Inferior parietal cortex (tissue), 1 donor: ENCODE results near the gene SPATS2.
"Not testable (repeated sequence)": the region's sequence is repeated elsewhere in the genome, so short reads cannot be mapped to it uniquely, and the experiment has no call there.

Source experiments
- DNase-seq: peaks from one replicate; pipeline ENCODE4 v3.0.0-alpha.2; 2016; ENCODE audit errors: extremely low spot score

Gene SPATS2

DNA sequence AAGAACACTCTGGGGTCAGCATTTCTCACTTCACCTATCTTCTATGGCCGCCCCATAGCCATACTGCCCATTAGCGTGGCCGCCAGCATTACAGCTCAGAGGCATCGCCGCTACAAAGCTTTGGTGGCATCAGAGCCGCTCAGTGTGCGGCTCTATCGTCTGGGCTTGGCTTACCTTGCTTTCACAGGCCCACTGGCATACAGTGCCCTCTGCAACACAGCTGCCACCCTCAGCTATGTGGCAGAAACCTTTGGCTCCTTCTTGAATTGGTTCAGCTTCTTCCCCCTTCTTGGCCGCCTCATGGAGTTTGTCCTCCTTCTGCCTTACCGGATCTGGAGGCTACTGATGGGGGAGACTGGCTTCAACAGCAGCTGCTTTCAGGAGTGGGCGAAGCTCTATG is 18.0 kb upstream of the SPATS2 start:
- no peak for DNase-seq

DNA sequence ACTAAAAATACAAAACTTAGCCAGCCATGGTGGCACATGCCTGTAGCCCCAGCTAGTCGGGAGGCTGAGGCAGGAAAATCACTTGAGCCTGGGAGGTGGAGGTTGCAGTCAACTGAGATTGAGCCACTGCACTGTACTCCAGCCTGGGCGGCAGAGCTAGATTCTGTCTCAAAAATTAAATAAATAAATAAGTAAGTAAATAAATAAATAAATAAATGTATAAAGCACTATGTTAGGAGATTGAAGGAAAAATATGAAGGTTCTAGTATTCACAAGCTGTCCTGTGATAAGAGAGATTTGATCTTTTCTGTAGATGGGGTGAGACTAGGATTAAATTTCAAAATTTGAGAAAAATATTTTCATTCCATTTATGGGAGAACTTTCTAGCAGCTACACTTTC is 14.9 kb upstream of the SPATS2 start:
- no peak for DNase-seq

DNA sequence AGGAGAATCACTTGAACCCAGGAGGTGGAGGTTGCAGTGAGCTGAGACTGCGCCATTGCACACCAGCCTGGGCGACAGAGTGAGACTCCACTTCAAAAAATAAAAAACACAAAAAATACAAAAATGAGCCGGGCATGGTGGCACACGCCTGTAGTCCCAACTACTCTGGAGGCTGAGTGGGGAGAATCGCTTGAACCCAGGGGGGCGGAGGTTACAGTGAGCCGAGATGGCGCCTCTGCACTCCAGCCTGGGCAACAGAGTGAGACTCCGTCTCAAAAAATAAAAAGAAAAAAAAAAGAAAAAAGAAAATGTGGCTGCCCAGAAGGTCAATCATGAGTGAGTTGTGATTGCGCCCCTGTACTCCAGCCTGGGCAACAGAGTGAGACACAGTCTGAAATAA is 11.3 kb upstream of the SPATS2 start:
- DNase-seq = no peak

DNA sequence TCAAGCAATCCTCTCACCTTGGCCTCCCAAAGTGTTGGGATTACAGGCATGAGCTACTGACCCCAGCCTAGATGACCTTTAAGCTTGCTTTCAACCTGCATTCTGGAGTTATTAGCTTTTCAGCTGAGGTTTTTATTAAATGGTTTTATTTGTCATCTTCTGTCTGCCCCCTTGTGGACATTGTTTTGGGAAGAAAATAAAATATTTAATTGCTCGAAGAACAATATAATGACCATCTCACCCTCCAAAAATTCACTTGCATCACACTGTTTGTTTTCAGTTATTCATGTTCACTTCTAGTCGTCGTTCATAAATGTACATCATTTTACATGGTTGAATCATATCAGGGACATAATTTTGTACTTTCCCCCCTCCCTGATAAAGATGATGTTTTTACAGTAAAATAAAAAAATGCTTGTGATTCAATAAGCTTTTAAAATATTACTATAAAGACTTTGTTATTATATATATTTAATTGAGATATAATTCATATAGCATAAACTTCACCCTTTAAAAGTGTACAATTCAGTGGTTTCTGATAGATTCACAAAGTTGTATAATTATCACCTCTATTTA is 10.1 kb upstream of the SPATS2 start:
- DNase-seq = peak; percentile 47

DNA sequence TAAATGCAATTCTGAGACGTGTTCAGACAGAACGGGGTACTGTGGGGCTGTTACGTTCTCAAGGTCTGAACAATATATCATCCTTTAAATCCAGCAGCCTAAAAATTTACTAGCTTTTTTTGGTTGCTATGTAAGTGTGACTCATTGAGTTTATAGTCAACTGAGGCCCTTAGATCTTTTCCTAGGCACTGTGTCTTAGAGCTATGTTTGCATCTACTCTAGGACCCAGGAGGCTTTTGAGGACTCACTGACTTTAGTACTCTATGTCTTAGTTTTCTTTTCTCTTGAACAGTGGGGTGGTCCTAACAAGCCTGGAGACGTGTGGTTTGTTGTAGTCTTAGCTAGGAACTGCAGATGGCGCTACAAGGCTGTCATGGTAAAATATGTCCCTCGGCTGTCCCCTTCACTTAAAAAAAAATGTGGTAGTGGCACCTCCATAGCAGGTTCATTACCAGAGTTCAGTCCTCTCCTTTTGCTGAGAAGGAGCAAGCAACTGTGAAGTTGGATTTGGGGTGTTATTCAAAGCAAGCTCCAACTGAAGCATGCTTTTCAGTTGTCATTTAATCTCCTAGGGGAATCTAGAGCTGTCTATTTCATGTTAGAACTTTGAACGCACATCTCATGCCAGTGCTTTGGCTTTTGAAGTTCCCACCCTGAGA is 8.7 kb upstream of the SPATS2 start:
- DNase-seq = peak; percentile 78

DNA sequence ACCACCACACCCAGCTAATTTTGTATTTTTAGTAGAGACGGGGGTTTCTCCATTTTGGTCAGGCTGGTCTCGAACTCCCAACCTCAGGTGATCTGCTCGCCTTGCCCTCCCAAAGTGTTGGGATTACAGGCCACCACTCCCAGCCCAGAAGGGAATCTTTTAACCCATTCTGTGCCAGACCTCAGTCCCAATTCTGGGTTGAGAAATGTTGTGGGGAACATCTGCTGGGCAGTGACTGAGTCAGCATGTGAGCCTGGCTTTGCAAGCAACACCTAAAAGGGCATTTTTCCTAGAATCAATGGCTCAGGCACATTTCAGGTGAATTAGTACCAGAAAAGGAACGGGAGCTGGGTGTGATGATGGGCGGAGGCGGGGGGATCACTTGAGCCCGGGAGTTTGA is 7.6 kb upstream of the SPATS2 start:
- DNase-seq = no peak

DNA sequence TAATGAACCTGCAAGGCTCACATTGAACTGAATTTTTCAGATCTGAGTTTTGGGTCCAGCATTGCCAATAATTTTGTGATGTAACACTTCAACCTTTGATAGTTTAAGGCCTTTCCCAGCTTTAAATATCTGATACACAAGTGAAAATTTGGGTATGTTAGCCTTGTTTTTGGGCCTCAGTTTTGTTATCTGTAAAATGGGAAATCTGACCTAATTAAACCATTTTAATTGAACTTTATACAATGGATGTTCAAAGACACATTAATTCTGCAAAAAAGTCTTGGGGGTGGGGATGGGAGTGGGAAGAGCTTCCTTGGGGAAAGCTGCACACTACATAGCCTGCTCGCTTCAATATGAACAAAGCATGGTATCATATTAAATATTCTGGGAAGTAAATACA is 5.2 kb upstream of the SPATS2 start:
- no peak for DNase-seq

DNA sequence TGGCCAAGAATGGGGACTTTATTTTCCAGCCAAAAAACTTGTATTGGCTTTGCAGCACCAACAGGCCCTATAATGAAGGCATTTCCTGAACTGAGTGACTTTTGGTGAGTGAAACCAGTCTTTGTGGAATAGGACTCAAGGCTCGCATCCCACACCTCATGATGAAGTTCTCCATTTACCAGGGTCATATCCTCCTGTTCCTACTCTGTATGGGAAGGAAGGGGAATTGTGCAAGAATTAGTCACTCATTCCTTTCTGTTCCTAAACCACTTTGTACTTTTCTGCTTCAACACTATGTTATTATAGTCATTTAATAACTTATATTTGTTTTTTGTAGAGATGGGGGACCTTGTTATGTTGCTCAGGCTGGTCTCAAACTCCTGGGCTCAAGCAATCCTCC is 2.3 kb upstream of the SPATS2 start:
- no peak for DNase-seq

DNA sequence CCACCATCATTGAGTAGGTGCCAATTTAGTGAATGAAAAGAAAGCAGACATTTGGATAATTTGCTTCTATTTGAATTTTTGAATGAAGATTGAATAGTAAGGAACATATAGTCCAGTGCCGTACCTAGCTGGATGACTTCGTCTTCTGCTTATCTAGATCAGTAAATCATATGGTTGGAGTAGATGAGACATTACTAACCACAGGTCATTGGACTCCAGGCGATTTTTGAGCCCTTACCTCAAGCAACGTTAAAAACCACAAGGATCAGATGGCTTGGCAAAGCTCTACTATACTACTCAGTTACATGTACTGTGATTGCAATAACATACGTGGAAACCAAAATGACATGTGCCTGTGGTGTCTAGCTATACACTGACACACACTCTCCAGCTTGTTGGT is 1.7 kb upstream of the SPATS2 start:
- no peak for DNase-seq

DNA sequence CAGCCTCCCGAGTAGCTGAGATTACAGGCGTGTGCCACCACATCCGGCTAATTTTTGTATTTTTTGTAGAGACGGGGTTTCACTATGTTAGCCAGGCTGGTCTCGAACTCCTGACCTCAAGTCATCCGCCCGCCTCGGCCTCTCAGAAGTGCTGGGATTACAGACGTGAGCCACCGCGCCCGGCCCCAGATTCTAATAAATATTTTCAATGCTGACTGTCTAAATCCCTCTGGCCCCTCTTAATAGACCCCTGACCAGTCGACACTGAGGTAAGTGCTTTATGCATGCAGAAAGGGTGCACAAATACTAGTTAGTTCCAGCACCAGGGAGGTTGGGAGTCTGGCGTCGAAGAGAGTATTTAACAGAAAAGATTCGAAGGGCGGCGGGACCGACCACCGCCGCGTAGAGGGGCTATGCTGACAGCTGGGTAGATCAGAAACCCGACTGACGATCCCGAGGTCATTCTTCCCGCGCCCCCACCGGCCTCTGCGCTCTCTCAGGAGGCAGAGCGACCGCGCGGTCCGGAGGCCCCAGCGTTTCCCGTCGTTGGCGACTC is 1.1 kb upstream of the SPATS2 start:
- DNase-seq = no peak

DNA sequence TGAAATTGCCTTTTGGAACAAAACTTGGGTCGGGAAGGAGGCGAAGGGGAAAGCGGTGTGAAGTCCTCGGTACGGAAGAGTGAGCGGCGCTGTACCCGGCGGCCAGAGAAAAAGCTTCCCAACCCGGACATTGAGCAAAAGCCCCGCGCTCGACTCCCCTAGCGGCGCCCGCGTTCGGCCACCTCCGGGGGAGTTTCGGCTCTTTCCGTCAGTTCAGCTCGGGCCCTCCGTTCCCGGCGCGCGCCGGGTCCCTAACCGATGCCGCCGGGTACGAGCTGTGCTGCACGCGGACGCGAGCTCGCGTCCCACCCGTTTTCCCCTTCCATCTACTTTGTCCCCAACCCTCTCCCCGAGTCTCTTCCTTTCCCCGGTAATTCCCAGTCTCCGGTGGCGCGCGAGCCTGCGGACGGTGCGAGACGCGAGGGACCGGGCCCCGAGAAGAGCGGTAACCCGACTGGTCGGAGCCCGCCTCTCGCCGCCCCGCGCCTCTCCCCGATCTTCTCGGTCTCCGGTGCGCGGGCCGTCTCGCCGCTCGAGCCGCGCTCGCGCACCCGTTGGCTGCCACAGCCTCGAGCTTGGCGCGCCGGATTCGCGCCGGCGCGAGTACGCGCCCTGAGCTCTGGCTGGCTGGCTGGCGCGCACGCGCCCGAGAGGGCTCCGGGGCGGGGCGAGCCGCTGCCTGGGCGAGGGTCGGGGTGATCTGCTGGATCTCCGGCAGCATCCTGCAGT is 446 bp upstream of the SPATS2 start:
- peak; percentile 84 for DNase-seq

DNA sequence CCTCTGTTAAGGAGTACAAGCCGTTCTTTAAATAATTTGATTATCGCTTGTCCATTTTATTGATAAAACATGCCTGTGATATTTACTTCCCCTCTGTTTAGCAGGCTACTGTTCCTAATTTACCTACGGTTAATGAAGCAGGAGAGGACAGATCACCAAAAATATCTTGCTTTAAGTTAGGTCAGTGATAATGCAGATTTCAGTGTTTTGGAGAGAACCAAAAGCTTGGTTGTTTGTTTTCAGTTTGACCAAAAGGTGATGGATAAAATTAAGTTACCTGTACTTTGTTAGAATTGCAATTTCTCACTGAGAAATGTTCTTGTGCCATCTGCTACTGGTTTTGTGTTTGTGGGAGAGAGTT is 958 bp downstream of the SPATS2 start:
- DNase-seq = peak; percentile 27

DNA sequence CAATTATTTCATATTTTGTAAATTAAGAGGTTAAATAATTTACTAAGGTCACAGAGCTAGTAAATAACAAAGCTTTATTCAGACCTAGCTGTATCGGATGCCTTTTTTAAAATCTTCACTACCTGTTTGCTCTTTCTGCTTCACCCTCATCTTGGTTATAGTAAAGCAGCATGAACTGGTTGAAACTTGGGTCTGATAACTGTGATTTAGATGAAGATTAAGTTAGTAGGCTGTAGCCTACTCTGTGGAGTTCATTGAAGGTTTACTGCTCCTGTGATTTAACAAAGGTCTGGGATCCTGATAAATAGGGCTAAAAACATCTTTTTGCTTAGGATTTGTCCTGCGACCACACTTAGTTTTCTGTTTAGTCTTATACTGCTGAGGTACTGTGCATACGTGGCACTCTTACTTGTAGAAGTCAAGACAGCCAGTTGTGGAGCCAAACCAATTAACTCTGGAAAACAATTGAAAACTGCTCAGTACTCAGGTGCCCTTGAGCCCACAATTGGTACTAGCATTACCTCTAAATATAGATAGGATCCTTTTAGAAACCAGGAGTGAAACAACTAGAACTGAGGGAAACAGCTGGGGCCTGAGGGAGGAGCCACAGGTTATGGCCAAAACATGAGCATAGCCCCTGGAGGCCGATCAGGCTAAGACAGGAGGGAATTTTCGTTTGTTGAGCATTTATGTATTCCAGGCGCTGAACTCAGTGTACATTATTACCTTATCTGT is 2.3 kb downstream of the SPATS2 start:
- no peak for DNase-seq

DNA sequence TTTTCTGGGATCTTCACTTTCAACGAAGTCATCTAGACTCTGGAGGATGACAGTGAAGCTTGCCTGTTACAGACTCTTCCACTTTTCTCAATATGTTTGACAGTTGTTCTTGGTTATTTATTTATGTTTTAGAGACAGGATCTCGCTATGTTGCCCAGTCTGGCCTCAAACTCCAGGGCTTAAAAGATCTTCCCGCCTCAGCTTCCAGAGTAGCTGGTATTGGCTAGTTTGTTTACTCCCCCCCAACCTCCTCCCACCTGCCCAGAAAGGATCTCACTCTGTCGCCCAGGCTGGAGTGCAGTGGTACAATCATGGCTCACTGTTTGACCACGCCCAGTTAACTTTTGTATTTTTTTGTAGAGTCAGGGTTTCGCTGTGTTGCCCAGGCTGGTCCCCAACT is 3.3 kb downstream of the SPATS2 start:
- DNase-seq = no peak

DNA sequence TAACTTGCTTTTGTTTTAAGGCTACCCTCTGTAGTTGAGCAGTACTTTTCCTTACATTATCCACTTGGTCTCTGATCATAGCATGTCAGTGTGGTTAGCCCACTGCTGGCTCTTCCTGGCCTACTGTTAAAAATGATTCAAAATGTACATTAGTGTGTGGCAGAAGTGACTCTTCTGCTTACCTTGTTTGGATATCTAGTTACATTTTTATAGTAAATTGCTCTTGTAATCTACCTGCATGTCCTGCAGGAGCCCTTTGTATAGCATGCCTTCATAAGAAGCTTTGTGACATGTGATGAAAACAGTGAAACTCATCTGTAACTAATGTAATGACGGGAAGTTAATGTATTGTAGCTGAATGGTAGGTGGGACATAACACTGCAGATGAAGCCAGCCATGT is 8.1 kb downstream of the SPATS2 start:
- DNase-seq = no peak

DNA sequence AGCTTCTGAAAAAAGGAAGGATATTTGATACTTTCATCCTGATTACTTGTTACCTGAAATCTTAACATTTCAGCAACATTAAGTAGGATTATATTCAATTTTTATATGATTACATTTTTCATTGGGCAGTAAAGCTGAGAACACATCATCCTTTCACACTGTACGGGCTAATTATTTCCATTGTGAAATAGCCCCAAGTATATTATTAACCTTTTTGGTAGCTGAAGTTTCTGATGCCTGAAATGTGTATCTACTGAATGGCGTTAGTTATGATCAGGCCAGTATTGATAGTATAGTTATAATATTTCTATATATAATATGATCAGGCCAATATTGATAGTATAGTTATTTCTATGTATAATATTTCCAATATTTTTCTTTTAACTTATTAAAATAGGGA is 10.1 kb downstream of the SPATS2 start:
- DNase-seq = no peak

DNA sequence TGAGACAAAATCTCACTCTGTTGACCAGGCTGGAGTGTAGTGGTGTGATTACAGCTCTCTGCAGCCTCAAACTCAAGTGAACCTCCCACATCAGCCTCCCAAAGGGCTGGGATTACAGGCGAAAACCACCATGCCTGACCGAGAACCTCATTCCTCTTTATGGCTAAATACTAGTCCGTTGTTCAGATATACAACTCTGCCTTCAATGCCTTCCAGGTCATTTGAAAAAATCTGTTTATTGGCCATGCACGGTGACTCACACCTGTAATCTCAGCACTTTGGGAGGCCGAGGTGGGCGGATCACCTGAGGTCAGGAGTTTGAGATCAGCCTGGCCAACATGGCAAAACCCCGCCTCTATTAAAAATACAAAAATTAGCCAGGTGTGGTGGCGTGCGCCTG is 12.9 kb downstream of the SPATS2 start:
- not testable (repeated sequence) for DNase-seq

DNA sequence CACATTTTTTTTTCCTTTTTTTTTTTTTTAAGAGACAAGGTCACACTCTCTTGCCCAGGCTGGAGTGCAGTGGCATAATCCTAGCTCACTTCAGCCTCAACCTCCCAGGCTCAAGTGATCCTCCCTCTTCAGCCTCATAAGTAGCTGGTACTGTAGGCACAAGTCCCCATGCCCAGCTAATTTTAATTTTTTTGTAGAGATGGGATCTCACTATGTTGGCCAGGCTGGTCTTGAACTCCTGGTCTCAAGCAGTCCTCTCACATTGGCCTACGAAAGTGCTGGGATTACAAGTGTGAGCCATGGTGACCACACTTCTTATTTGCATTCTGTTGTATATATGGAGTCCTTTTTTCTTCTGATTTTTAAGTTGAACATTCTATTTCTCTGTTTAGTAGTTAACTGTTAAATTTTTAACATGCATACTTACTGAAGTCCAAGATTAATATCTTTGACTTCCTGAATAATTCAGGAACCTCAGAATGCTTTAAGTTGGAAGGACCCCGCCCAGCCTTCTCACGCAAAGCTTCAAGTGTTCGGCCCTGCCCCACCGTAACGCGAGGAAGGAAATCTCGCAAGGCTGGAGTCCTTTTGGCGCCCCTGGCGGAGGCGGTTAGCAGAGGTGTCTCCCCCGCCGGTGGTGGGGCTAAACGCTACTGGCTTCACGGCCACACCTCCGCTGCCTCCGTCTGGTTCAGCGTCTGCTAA is 21.6 kb downstream of the SPATS2 start:
- no peak for DNase-seq

DNA sequence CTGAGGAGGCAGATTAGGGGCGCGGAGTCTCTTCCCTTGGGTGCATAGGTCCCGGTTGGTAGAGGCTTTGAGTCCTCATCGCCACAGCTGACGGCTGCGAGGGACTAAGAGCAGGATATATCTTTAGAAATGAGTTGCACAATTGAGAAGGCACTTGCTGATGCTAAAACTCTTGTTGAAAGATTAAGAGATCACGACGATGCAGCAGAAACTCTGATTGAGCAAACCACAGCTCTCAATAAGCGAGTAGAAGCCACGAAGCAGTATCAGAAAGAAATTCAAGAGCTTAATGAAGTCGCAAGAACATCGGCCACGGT is 22.1 kb downstream of the SPATS2 start:
- no peak for DNase-seq

DNA sequence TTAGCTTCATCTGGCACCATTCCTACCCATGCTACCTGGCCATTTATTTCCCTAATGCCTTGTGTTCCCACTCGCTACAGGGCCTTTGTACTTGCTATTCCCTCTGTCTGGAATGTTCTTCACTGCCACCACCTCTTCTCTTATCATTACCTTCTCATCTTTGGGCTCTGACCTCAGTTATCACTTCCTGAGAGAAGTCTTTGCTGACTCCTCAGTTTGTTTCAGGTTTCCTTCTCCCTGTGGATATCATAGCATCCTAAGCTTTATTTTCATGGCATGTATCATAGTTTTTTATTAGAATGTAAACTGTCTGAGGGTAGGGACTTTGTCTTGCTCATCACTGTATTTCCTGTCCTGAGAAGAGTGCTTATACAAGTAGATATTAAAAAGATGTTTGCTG is 29.7 kb downstream of the SPATS2 start:
- DNase-seq = no peak

DNA sequence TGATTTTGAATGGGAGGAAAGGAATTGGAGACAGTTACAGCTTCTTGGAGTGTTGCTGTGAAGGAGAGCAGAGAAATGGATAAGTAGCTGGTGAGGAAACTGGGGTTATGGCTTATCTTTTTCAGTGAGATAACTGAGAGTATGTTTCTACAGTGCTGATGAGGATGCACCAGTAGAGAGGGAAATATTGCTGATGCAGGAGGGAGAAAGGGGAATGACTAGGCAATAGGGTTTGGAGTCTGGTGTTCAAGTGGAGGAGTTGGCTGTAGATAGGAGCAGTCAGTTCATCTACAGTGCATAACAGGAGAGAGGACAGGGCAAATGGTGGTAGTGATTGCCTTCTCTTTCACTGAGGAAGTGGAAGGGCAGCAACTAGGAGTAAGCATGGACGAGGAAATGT is 33.0 kb downstream of the SPATS2 start:
- DNase-seq = no peak

DNA sequence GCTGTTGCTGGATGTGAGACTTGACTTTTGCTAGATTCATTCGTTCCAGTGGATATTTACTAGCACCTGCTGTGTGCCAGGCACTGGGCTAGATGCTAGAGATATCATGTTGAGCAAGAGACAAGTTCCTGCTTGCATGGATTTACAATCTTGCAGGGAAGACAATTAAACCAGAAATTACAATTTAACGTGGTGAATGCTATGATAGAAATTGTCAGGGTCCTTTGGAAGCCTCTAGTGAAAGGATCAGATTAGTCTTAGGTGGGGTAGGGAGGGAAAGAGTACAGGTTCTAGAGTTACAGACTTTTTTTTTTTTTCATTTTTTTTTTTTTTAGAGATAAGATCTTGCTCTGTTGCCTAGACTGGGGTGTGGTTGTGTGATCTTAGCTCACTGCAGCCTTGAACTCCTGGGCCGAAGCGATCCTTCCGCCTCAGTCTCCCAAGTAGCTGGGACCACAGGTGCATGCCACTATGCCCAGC is 36.7 kb downstream of the SPATS2 start:
- DNase-seq = no peak
